Measurements from ENCODE around the gene PPAN.

- TF ChIP-seq CTCF (IDR thresholded peaks at IDR 0.05) (no peak), POLR2A (IDR thresholded peaks at IDR 0.05) (no peak)
These were observed 12.8 kb downstream of the PPAN start for GRCh38 chr19:10118960-10119359.
